AG10803 (cell line): ENCODE data around the gene PRPSAP2.
"Not testable (repeated sequence)": the region's sequence is repeated elsewhere in the genome, so short reads cannot be mapped to it uniquely, and the experiment has no call there.

ENCODE experiments used
- DNase-seq: peaks from one replicate; pipeline ENCODE4 v3.0.0; 2010; ENCODE audit warnings: low read depth
- H3K4me3 ChIP-seq: 2 replicates; pipeline ENCODE4 v1.5.1; 2011; ENCODE audit warnings: mild to moderate bottlenecking, low read length, control low read depth
- CTCF ChIP-seq: conservative IDR thresholded peaks from 2 replicates; pipeline ENCODE4 v1.5.1; 2011; ENCODE audit warnings: mild to moderate bottlenecking, low read length, control low read depth, inconsistent platforms

The PRPSAP2 gene

GRCh38 chr17:18917506-18918032 is 59.6 kb downstream of the PRPSAP2 start:
- DNase-seq, result no peak
- TF ChIP-seq CTCF, result no peak
- H3K4me3 ChIP-seq, result no peak overlapping the region

- TF ChIP-seq CTCF, result no peak
- H3K4me3 ChIP-seq, result no peak overlapping the region
- no peak for DNase-seq
Measured at GRCh38 chr17:18919963-18920362, 62.0 kb downstream of the PRPSAP2 start.

GRCh38 chr17:18920911-18921441 is 63.0 kb downstream of the PRPSAP2 start:
- H3K4me3 ChIP-seq, result no peak overlapping the region
- no peak for TF ChIP-seq CTCF
- no peak for DNase-seq

- TF ChIP-seq CTCF, result no peak
- H3K4me3 ChIP-seq, result no peak overlapping the region
- no peak for DNase-seq
Measured at GRCh38 chr17:18921485-18921884, 63.6 kb downstream of the PRPSAP2 start.

- no peak for DNase-seq
- TF ChIP-seq CTCF, result no peak
- no peak overlapping the region for H3K4me3 ChIP-seq
Measured at GRCh38 chr17:18921912-18922451, 64.1 kb downstream of the PRPSAP2 start.

- H3K4me3 ChIP-seq, DNase-seq: not testable (repeated sequence)
Measured at GRCh38 chr17:18922596-18922995, 64.7 kb downstream of the PRPSAP2 start.

- no peak for DNase-seq
- TF ChIP-seq CTCF, result no peak
- no peak overlapping the region for H3K4me3 ChIP-seq
Measured at GRCh38 chr17:18925187-18925586, 67.3 kb downstream of the PRPSAP2 start.

- TF ChIP-seq CTCF, result no peak
- no peak overlapping the region for H3K4me3 ChIP-seq
- no peak for DNase-seq
Measured at GRCh38 chr17:18928628-18929125, 70.7 kb downstream of the PRPSAP2 start.
